ENCODE data around the gene TPRN.
A peak's percentile ranks its signal among the peaks of the same experiment; 100 is the strongest.

The TPRN gene

GRCh38 chr9:137189297-137190295, 10.9 kb downstream of the TPRN start:
- DNase-seq (ENCODE audit: low read depth), result no peak

DNA sequence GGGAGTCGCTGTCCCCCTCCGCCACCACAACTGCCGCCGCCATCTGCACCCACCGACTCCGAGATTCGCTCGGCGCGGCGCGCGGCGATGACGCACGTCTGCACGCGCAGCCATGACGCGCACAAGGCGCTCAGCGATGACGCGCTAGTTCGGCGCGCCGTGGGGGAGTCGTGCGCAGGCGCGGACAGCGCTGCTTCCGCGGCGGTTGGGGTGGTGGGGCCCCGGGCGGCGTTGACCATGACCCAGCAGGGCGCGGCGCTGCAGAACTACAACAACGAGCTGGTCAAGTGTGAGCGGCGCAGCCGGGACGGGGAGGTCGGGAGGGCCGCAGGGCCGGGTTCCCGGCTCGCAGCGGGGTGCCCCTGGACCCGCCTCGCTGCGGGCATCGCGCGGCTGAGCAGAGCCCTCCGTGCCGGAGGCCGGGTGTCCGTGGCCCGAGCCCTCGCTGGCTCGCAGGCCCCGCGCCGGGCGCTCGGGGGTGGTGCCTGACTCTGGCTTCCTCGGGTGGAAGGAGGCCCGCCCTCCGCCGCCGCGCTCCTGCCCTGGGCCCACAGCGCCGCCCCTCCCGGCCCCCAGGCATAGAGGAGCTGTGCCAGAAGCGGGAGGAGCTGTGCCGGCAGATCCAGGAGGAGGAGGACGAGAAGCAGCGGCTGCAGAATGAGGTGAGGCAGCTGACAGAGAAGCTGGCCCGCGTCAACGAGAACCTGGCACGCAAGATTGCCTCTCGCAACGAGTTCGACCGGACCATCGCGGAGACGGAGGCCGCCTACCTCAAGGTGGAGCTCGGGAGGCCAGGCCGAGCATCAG, 11.8 kb downstream of the TPRN start, which contains the start of the genes ANAPC2 and SSNA1:
ANAPC2 (minus strand) TSS at position 71 of the 807 bp plus-strand sequence; CDS start at position 43, 28 bp downstream.
SSNA1 (plus strand) TSS at position 187 of the 807 bp plus-strand sequence; CDS start at position 238, 51 bp downstream.
- DNase-seq (ENCODE audit: low read depth), result peak; percentile 95

DNA sequence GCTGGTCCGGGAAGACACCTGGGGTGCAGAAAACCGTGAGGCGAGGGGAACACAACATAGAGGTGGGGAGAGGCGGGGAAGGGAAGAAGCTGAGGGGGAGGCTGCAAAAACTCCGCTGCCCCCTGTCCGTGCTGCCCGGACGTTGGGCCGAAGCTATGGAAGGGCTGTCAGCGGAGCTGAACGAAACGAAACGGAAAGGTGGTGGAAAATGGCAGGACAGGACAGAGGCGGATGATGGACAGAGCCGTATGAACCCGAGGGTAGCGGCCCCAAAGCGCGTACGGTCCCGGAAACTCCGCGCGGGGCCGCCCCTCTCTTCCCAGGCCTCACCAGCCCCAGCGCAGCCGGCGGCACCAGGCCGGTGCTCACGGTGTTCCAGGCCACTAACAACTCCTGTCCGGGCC, 12.5 kb downstream of the TPRN start:
- DNase-seq (ENCODE audit: low read depth), result no peak

- no peak for DNase-seq (ENCODE audit: low read depth)
These were observed 13.2 kb downstream of the TPRN start for GRCh38 chr9:137187386-137187785.

GRCh38 chr9:137186385-137186784, 14.2 kb downstream of the TPRN start:
- no peak for DNase-seq (ENCODE audit: low read depth)

DNA sequence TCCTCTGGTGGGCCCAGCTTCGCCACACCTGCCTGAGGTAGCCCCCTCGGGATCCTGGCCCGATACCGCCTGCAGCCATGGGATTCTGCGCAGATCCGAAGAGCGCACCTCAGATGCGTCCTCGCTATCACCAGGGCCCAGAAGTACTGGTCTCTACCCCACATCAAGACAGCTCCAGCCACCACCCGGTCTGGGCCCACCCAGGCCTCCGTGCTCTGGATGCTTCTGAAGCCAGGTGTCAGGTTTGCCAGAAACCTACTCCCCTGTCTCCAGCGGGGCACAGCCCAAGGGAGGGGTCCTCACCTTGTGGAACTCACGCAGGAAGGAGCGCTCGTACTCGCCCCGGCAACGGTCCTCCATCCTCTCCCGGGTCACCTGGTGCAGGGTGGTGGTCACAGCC, 14.6 kb downstream of the TPRN start:
- no peak for DNase-seq (ENCODE audit: low read depth)

- DNase-seq (ENCODE audit: low read depth), result no peak
These were observed 15.5 kb downstream of the TPRN start for GRCh38 chr9:137184881-137185660.

GRCh38 chr9:137183980-137184595, 16.5 kb downstream of the TPRN start:
- DNase-seq (ENCODE audit: low read depth), result no peak

- DNase-seq (ENCODE audit: low read depth), result no peak
These were observed 17.7 kb downstream of the TPRN start for GRCh38 chr9:137182836-137183235.

GRCh38 chr9:137181680-137182079, 18.9 kb downstream of the TPRN start:
- no peak for DNase-seq (ENCODE audit: low read depth)

GRCh38 chr9:137180491-137180890, 20.1 kb downstream of the TPRN start:
- DNase-seq (ENCODE audit: low read depth), result no peak

GRCh38 chr9:137179761-137180160, 20.8 kb downstream of the TPRN start:
- no peak for DNase-seq (ENCODE audit: low read depth)

- no peak for DNase-seq (ENCODE audit: low read depth)
These were observed 21.5 kb downstream of the TPRN start for GRCh38 chr9:137178939-137179630.

GRCh38 chr9:137178201-137178938, 22.2 kb downstream of the TPRN start:
- peak; percentile 51 for DNase-seq (ENCODE audit: low read depth)

- DNase-seq (ENCODE audit: low read depth), result peak; percentile 56
These were observed 24.0 kb downstream of the TPRN start for GRCh38 chr9:137176302-137177182.

DNA sequence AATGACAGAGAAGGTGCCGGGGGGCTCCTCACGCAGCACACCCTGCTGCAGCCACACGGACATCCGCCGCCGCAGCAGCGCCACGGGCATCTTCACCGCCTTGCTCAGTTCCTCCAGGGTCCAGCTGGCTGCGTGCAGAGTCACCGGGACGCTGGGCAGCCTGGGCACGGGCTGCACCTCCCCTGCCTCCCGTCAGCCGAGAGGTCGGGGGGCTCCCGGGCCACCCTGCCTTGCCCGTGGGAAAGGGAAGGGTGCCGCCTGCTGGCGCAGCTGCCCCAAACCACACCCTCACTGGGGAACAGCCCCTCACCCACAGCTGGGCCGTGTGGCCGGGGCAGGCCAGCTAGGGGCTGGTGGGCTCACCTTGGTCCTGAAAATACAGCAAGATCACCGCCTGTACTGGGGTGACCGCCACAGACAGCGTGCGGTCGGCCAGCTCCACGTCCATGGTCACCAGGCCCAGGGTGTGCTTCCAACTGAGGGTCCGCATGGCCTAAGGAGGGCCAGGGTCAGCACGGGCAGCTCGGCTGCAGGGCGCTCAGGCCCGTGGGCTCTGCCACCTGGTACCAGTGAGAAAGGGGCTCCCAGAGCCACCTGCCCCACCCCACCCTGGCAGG, 25.1 kb downstream of the TPRN start:
- DNase-seq (ENCODE audit: low read depth), result no peak

DNA sequence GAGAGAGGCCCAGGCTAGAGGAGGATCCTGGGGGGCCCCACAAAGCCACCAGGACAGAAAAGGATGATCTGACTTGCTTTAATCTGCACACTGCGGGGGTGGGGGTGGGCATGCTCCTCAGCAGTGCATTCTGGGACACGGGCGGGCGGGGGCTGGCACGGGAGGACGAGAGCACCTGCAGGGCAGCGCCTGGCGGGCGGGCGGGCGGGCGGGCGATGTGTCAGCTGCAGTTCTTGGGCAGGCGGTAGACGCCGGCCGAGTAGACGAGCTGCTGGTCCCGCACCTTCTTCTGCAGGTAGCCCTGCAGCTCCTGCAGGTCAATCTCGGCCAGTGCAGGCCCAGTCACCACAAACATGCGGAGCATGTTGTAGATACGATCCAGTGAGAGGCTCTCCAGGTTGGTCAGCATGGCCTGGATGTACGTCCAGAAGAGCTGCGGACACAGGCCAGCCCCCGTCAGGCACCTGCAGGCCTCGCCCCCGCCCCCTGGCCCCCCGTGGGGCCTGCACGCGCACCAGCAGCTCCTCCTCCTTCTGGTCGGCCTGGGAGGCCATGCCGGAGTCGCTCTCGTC, 25.7 kb downstream of the TPRN start:
- no peak for DNase-seq (ENCODE audit: low read depth)

All from ELR (cell line).